ENCODE data around the gene ANO6. TPM values are rescaled to one million over a fixed set of nuclear protein-coding genes. Genes with fewer than 3 reads are reported as not detected.
A peak's percentile ranks its signal among the peaks of the same experiment; 100 is the strongest.
"Not testable (repeated sequence)": the region's sequence is repeated elsewhere in the genome, so short reads cannot be mapped to it uniquely, and the experiment has no call there.

Gene ANO6
- total RNA-seq, result 85.0 TPM
- long read RNA-seq, full-length matches to known transcripts, result 13 of 79 reads
- long read RNA-seq, partial matches to known transcripts, result 35 of 79 reads
- long read RNA-seq, other reads (novel, unspliced or antisense), result 31 of 79 reads

GRCh38 chr12:45215419-45216229 lies at the start of gene ANO6:
Gene ANO6 (plus strand): TSS chr12:45216095. CDS start chr12:45216322, 227 bp downstream.
- H3K36me3 ChIP-seq, result no peaks in the 10 kb centered on the region
- DNase-seq, result peak; percentile 93
- peaks cover 29% of the 10 kb centered on the region for H3K4me1 ChIP-seq
- TF ChIP-seq, protein P1, sequence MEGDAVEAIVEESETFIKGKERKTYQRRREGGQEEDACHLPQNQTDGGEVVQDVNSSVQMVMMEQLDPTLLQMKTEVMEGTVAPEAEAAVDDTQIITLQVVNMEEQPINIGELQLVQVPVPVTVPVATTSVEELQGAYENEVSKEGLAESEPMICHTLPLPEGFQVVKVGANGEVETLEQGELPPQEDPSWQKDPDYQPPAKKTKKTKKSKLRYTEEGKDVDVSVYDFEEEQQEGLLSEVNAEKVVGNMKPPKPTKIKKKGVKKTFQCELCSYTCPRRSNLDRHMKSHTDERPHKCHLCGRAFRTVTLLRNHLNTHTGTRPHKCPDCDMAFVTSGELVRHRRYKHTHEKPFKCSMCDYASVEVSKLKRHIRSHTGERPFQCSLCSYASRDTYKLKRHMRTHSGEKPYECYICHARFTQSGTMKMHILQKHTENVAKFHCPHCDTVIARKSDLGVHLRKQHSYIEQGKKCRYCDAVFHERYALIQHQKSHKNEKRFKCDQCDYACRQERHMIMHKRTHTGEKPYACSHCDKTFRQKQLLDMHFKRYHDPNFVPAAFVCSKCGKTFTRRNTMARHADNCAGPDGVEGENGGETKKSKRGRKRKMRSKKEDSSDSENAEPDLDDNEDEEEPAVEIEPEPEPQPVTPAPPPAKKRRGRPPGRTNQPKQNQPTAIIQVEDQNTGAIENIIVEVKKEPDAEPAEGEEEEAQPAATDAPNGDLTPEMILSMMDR (IDR thresholded peaks at IDR 0.05), result no peak
- intact Hi-C loops (cut with DNase I), result no loop called here
- H3K27me3 ChIP-seq, result no peaks in the 10 kb centered on the region
- peak within 1 kb of the TSS; percentile 85 for H3K27ac ChIP-seq
- peak within 1 kb of the TSS; percentile 68 for H3K4me3 ChIP-seq
- no peaks in the 10 kb centered on the region for H3K9me3 ChIP-seq
- peak; percentile 96 for ATAC-seq

DNA sequence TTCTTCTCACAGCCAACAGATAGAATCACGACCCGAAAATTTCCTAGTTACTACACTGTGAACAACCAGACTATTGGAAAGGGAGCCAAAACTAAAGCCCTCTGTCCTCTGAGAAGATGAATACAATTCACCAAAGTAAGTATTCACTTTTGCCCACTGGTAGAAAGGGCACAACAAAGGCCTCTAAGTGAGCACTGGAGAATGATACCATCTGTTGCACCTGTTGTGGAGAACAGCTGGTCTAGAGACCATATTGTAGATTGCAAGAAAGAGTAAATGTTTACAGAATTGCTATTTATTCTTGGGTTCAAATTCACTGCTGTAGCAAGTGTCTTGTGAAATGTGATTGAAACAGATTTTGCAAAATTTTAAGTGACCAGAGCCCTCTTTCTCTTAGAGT lies 46.9 kb upstream of the ANO6 start:
- TF ChIP-seq, protein P1 (IDR thresholded peaks at IDR 0.05), result no peak
- ATAC-seq (no peak), DNase-seq (no peak)
- Histone ChIP-seq H3K36me3 (no peaks in the 10 kb centered on the region), H3K4me1 (no peaks in the 10 kb centered on the region), H3K27ac (no peak overlapping the region), H3K27me3 (no peaks in the 10 kb centered on the region), H3K4me3 (no peak overlapping the region), H3K9me3 (no peaks in the 10 kb centered on the region)
- intact Hi-C loops (cut with DNase I), result loop anchor here (10.0 kb wide), 1 partner anchor 376 kb away; no protein-coding TSS in a partner anchor

DNA sequence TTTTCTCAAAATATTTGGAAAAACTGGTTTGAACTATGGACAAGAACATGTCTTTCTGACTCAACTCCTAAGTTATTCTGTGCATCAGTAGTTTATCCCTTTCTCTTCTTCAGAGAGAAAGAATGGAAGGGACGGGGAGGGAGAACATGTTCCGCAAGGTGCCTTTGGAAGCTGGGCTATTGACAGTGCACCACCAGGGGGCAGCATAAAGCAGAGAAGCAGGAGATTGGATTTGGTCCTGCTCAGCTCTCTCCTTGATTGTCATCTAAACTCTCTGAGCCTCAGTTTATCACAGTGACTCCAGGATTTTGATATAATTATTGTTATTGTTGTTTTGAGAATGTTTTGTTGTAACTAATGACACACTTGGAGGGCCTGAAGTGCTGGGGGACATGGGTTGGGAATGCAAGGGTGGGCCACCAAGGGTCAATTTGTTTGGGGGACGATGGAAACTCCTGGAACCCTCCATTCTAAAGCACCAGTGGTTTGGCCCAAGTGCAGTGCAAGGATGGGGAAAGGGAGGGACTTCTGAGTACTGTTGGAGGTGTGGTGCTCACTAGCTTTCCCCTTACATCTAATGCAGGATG lies 45.3 kb upstream of the ANO6 start:
- peak; percentile 80 for DNase-seq
- no peak overlapping the region for H3K4me3 ChIP-seq
- no peaks in the 10 kb centered on the region for H3K9me3 ChIP-seq
- H3K27me3 ChIP-seq, result no peaks in the 10 kb centered on the region
- no peak overlapping the region for H3K27ac ChIP-seq
- no peaks in the 10 kb centered on the region for H3K4me1 ChIP-seq
- ATAC-seq, result peak; percentile 96
- TF ChIP-seq, protein P1 (IDR thresholded peaks at IDR 0.05), result peak; percentile 96
- no peaks in the 10 kb centered on the region for H3K36me3 ChIP-seq
- intact Hi-C loops (cut with DNase I), result no loop called here

GRCh38 chr12:45173293-45173692 lies 42.6 kb upstream of the ANO6 start:
- H3K4me3 ChIP-seq; DNase-seq; H3K27ac ChIP-seq; H3K9me3 ChIP-seq; H3K27me3 ChIP-seq; H3K36me3 ChIP-seq; H3K4me1 ChIP-seq; intact Hi-C loops (cut with DNase I): not testable (repeated sequence)
- peak; percentile 59 for ATAC-seq
- TF ChIP-seq, protein P1 (IDR thresholded peaks at IDR 0.05), result peak; percentile 22

GRCh38 chr12:45174595-45174994 lies 41.3 kb upstream of the ANO6 start:
- no peaks in the 10 kb centered on the region for H3K36me3 ChIP-seq
- DNase-seq (no peak), ATAC-seq (no peak)
- H3K9me3 ChIP-seq, result peaks cover 17% of the 10 kb centered on the region
- no peak overlapping the region for H3K27ac ChIP-seq
- H3K4me3 ChIP-seq, result no peak overlapping the region
- no peaks in the 10 kb centered on the region for H3K4me1 ChIP-seq
- TF ChIP-seq, protein P1 (IDR thresholded peaks at IDR 0.05), result no peak
- intact Hi-C loops (cut with DNase I), result no loop called here
- H3K27me3 ChIP-seq, result no peaks in the 10 kb centered on the region
